Astrocyte (in vitro differentiated cells and primary cell): ENCODE data around the gene ZNF488.

Experiments
- CTCF ChIP-seq: IDR thresholded peaks from 2 replicates; pipeline ENCODE4 v1.5.1; 2011; ENCODE audit warnings: low read depth, mild to moderate bottlenecking, inconsistent platforms, low read length, moderate library complexity; ENCODE audit not compliant: insufficient read depth
- EZH2 ChIP-seq: IDR thresholded peaks from 2 replicates; pipeline ENCODE4 v1.6.1; 2012; ENCODE audit warnings: mild to moderate bottlenecking, low read length, inconsistent platforms; ENCODE audit not compliant: insufficient read depth

GRCh38 chr10:47410862-47411261 is 26.8 kb upstream of the ZNF488 start:
- no peak for TF ChIP-seq CTCF
- TF ChIP-seq EZH2: no peak
